HepG2 (cell line): ENCODE measurements around the gene CADM2. TPM values are rescaled to one million over a fixed set of nuclear protein-coding genes. Genes with fewer than 3 reads are reported as not detected.

Experiments
- ATAC-seq: fragments of 200-7000 bp; cut with Tn5 transposase; 3 replicates; pipeline ENCODE4 v1.9.1; 2020; ENCODE audit warnings: mild to moderate bottlenecking, moderate library complexity
- BruUV-seq: library from RNA; stranded (reverse); fragments of 400-500 nt; replicated peaks from 2 replicates; lab custom pipeline; 2021; lab: Mats Ljungman, UMichigan
- CTCF ChIA-PET: fragments of 300-600 bp; formaldehyde crosslinking; extraction: SDS; loops from one replicate; lab custom pipeline; 2021; ENCODE audit warnings: low total read pairs, inconsistent platforms, low intra/inter-chr PET ratio; lab: Yijun Ruan, JAX
- POLR2A ChIA-PET: fragments of 350-600 bp; sonication (Branson Sonifier 250); formaldehyde crosslinking; loops from one replicate; lab custom pipeline; 2020; ENCODE audit warnings: antibody characterized with exemption, inconsistent platforms; lab: Yijun Ruan, JAX
- DNase-seq: peaks from one replicate; pipeline ENCODE4 v3.0.0-alpha.2; 2015; ENCODE audit warnings: low spot score
- FAIRE-seq: peaks from 3 replicates; lab custom pipeline; 2011; peaks lifted over from hg19 to GRCh38; lab: Jason Lieb, UNC
- H2AFZ ChIP-seq: one replicate; pipeline ENCODE4 v1.6.1; 2011; ENCODE audit warnings: low read length, inconsistent platforms
- H3K27ac ChIP-seq: fragments of 300-600 bp; 3 replicates; pipeline ENCODE4 v1.8.0; 2011; ENCODE audit warnings: mixed run types, mild to moderate bottlenecking, mixed read lengths, low read length, inconsistent platforms; ENCODE audit not compliant: insufficient read depth; ENCODE audit errors: extremely low read length
- H3K27me3 ChIP-seq, 2 experiments: fragments of 200-600 bp in 1 of 2; 2 replicates in 1 of 2; 3 replicates in 1 of 2; pipeline versions ENCODE4 v1.6.0 to v1.8.0; 2011; ENCODE audit warnings: low read length in 2 of 2, mild to moderate bottlenecking in 2 of 2, moderate library complexity in 2 of 2, inconsistent platforms in 1 of 2; ENCODE audit not compliant: insufficient read depth in 2 of 2, control insufficient read depth in 1 of 2
- H3K36me3 ChIP-seq, 2 experiments: fragments of 200-600 bp in 1 of 2; replicated peaks in 1 of 2; 2 replicates in 1 of 2; 3 replicates in 1 of 2; pipeline versions ENCODE4 v1.5.1 to v1.8.0; 2011; ENCODE audit warnings: low read length in 2 of 2, inconsistent platforms in 1 of 2; ENCODE audit not compliant: insufficient read depth in 2 of 2, control insufficient read depth in 1 of 2
- H3K4me1 ChIP-seq: 2 replicates; pipeline ENCODE4 v1.5.1; 2012; ENCODE audit warnings: low read length, inconsistent platforms; ENCODE audit not compliant: insufficient read depth
- H3K4me2 ChIP-seq: 2 replicates; pipeline ENCODE4 v1.6.0; 2011; ENCODE audit warnings: low read depth, low read length, inconsistent platforms
- H3K4me3 ChIP-seq, 3 experiments: fragments of 200-600 bp in 1 of 3; sonication (generic), shearing (Covaris generic) in 1 of 3; replicated peaks in 1 of 3; 2 replicates each; pipeline ENCODE4 v1.5.1; 2011 to 2016; ENCODE audit warnings: low read length in 3 of 3, inconsistent platforms in 2 of 3, low read depth in 2 of 3, mild to moderate bottlenecking in 2 of 3, control low read depth in 1 of 3, mixed read lengths in 1 of 3; ENCODE audit not compliant: insufficient read depth in 1 of 3
- H3K79me2 ChIP-seq: one replicate; pipeline ENCODE4 v1.6.1; 2011; ENCODE audit warnings: low read length, inconsistent platforms; ENCODE audit not compliant: insufficient read depth
- H3K9ac ChIP-seq: 2 replicates; pipeline ENCODE4 v1.6.0; 2011; ENCODE audit warnings: mild to moderate bottlenecking, low read depth, low read length, inconsistent platforms; ENCODE audit not compliant: insufficient read depth
- H3K9me3 ChIP-seq: 2 replicates; pipeline ENCODE4 v1.5.1; 2012; ENCODE audit warnings: mild to moderate bottlenecking, low read length
- H4K20me1 ChIP-seq: 2 replicates; pipeline ENCODE4 v1.6.0; 2011; ENCODE audit warnings: inconsistent platforms, mild to moderate bottlenecking, low read length, moderate library complexity; ENCODE audit not compliant: insufficient read depth
- ERF ChIP-seq: IDR thresholded peaks from 2 replicates; pipeline ENCODE4 v1.6.1; 2018; ENCODE audit warnings: missing biosample characterization, missing genetic modification reagents
- KDM5A ChIP-seq: fragments of 200-600 bp; sonication (generic); IDR thresholded peaks from 2 replicates; pipeline ENCODE4 v1.7.0; 2018; ENCODE audit warnings: antibody characterized with exemption, mild to moderate bottlenecking, low read length, borderline replicate concordance
- NR2C2 ChIP-seq: sonication (generic); formaldehyde crosslinking; IDR thresholded peaks from 2 replicates; pipeline ENCODE4 v1.4.0; 2020; ENCODE audit warnings: missing genetic modification reagents, mild to moderate bottlenecking, moderate library complexity, borderline replicate concordance
- NR3C1 ChIP-seq: sonication (generic); formaldehyde crosslinking; IDR thresholded peaks from 2 replicates; pipeline ENCODE4 v1.4.0; 2020; ENCODE audit warnings: missing genetic modification reagents
- PAX8 ChIP-seq: sonication (generic); formaldehyde crosslinking; IDR thresholded peaks from 2 replicates; pipeline ENCODE4 v1.8.0; 2022; ENCODE audit warnings: mild to moderate bottlenecking, missing genetic modification reagents, borderline replicate concordance
- POLR2A ChIP-seq, 2 experiments: IDR thresholded peaks; 2 replicates each; pipeline ENCODE4 v1.6.1; 2011; ENCODE audit warnings: low read depth in 2 of 2, low read length in 2 of 2, mild to moderate bottlenecking in 1 of 2, moderate library complexity in 1 of 2; ENCODE audit not compliant: insufficient read depth in 1 of 2
- SNAI1 ChIP-seq: sonication (generic); formaldehyde crosslinking; IDR thresholded peaks from 2 replicates; pipeline ENCODE4 v1.5.0; 2020; ENCODE audit warnings: mild to moderate bottlenecking, missing genetic modification reagents, borderline replicate concordance
- ZNF451 ChIP-seq: sonication (generic); formaldehyde crosslinking; IDR thresholded peaks from 2 replicates; pipeline ENCODE4 v1.5.0; 2020; ENCODE audit warnings: mild to moderate bottlenecking, missing genetic modification reagents
- ZNF484 ChIP-seq: sonication (generic); formaldehyde crosslinking; IDR thresholded peaks from 2 replicates; pipeline ENCODE4 v1.5.1; 2020; ENCODE audit warnings: mild to moderate bottlenecking, low read depth, missing genetic modification reagents, borderline replicate concordance
- whole genome bisulfite sequencing: methylation state at CpG from one replicate; pipeline ENCODE4 v1.1.6; 2017; ENCODE audit warnings: low lambda C conversion rate; 5-methylcytosine and 5-hydroxymethylcytosine counted together
- in situ Hi-C: cut with HindIII; loops from 2 replicates; pipeline ENCODE4 v1.10.0; 2017; ENCODE audit warnings: low pct_unique_long_range_greater_than_20kb; ENCODE audit not compliant: extremely low pct_ligation_motif_present
- intact Hi-C: fragments of 100-400 bp; cut with micrococcal nuclease; formaldehyde crosslinking; loops from one replicate; pipeline ENCODE4 v1.10.0; 2022; ENCODE audit not compliant: unreplicated experiment
- polyA plus RNA-seq, 8 experiments: library from polyadenylated mRNA; depleted of rRNA in 3 of 8; stranded (reverse) in 7 of 8; unstranded in 1 of 8; fragments of >200 nt; fragmentation: Illumina TruSeq in 4 of 8; extraction: Trizol in 4 of 8; gene quantifications; 2 replicates each; pipeline versions ENCODE4 v1.2.1 to v1.2.3, GENCODE V29; 2011 to 2016; ENCODE audit warnings: low read depth in 4 of 8, missing spikeins in 1 of 8, mixed read lengths in 1 of 8; ENCODE audit not compliant: insufficient read depth in 1 of 8
- total RNA-seq, 5 experiments: library from RNA; depleted of rRNA; stranded (reverse); fragments of >200 nt; fragmentation: Illumina TruSeq; extraction: Trizol; gene quantifications; 2 replicates each; pipeline ENCODE4 v1.2.3, GENCODE V29; 2016; ENCODE audit warnings: low read depth in 1 of 5
- TF ChIP-seq, protein P1 (sequence below): sonication (generic); formaldehyde crosslinking; IDR thresholded peaks from 2 replicates; pipeline ENCODE4 v1.4.0; 2020; ENCODE audit warnings: missing genetic modification reagents
- TF ChIP-seq, protein P2 (sequence below): sonication (generic); formaldehyde crosslinking; IDR thresholded peaks from 2 replicates; pipeline ENCODE4 v1.4.0; 2020; ENCODE audit warnings: mild to moderate bottlenecking, missing genetic modification reagents
- TF ChIP-seq, protein P3 (sequence below): sonication (generic); formaldehyde crosslinking; IDR thresholded peaks from 2 replicates; pipeline ENCODE4 v1.9.0; 2021; ENCODE audit warnings: missing genetic modification reagents, mild to moderate bottlenecking, borderline replicate concordance

The CADM2 gene
- total and polyA plus RNA-seq, 2 of the 13 experiments (the other 11 are each of a cell fraction or from before 2014, with no cell fraction given), result not detected

DNA sequence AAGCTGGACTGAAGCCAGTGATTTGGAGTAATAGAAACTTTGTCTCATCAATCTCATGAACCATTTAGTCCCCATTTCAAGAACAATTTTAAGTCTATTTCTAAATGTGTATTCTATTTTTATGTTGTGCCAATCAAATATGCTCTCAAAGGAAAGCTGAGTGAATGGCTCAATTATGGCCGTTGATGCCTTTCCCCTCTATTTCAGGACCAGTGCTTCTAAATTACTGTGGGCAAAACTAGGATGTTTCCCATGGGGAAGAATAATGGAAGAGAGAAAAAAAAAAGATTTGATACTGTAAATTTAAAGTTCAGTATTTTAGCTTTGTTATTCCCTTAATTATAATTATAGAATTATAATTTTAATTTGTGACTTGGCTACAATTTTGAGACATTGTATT, 110.1 kb downstream of the CADM2 start:
- Histone ChIP-seq H3K4me2 (no peak overlapping the region), H3K79me2 (no peaks in the 10 kb centered on the region), H2AFZ (no peak overlapping the region), H3K27me3 (no peaks in the 10 kb centered on the region), H3K36me3 (no peaks in the 10 kb centered on the region), H3K9ac (no peak overlapping the region), H3K9me3 (no peaks in the 10 kb centered on the region), H3K4me1 (no peaks in the 10 kb centered on the region), H3K4me3 (no peak overlapping the region), H3K27ac (no peak overlapping the region), H4K20me1 (no peaks in the 10 kb centered on the region)
- WGBS, result 8% methylated on average over 1 of the region's 1 CpG
- no TSS peak for BruUV-seq
- intact Hi-C loops, result no loop called here
- CTCF ChIA-PET, result no interaction called here
- POLR2A ChIA-PET, result no interaction called here
- TF ChIP-seq KDM5A, result no peak
- TF ChIP-seq PAX8 (CRISPR knock-in tag), result no peak
- TF ChIP-seq ERF (CRISPR knock-in tag), result no peak
- no peak for TF ChIP-seq POLR2A (IDR thresholded peaks at IDR 0.05; ENCODE audit: insufficient read depth in 1 of 2, low read depth in 2 of 2, low read length in 2 of 2)
- TF ChIP-seq NR3C1 (CRISPR knock-in tag), result no peak
- ATAC-seq (no peak), FAIRE-seq (no peak), DNase-seq (no peak)
- in situ Hi-C loops, result no loop called here

DNA sequence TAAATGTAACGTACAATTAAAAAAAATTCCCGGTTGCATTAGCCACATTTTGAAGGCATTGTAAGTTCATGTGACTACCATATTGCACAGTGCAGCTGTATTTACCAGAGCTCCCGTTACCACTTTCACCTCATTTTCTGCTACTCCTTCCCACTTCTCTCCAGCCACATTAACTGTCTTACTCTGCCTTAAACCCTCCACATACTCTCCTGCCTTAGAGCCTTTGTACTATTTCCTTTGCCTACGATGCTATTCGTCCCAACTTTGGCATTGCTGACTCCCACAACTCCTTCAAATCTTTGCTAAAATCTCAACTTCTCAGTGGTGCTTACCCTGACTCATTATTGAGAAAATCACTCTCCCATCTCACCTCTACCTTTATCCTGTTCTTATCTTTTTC, 115.2 kb downstream of the CADM2 start:
- BruUV-seq, result no TSS peak
- H3K36me3 ChIP-seq, result no peaks in the 10 kb centered on the region
- H3K4me1 ChIP-seq, result no peaks in the 10 kb centered on the region
- no peak overlapping the region for H3K9ac ChIP-seq
- no peaks in the 10 kb centered on the region for H3K79me2 ChIP-seq
- POLR2A ChIA-PET, result no interaction called here
- H3K4me2 ChIP-seq, result no peak overlapping the region
- no peak overlapping the region for H2AFZ ChIP-seq
- 5% methylated on average over 5 of the region's 5 CpGs for WGBS
- no peak for ATAC-seq
- CTCF ChIA-PET, result no interaction called here
- no peaks in the 10 kb centered on the region for H3K9me3 ChIP-seq
- H3K27me3 ChIP-seq, result no peaks in the 10 kb centered on the region
- intact Hi-C loops, result no loop called here
- no peak for FAIRE-seq
- no peak overlapping the region for H3K27ac ChIP-seq
- no peak overlapping the region for H3K4me3 ChIP-seq
- no peak for DNase-seq
- no peaks in the 10 kb centered on the region for H4K20me1 ChIP-seq
- in situ Hi-C loops, result no loop called here
- TF ChIP-seq ZNF484 (CRISPR knock-in tag) (no peak), ZNF451 (CRISPR knock-in tag) (no peak), NR2C2 (CRISPR knock-in tag) (no peak), SNAI1 (CRISPR knock-in tag) (no peak)
- TF ChIP-seq, protein P1, sequence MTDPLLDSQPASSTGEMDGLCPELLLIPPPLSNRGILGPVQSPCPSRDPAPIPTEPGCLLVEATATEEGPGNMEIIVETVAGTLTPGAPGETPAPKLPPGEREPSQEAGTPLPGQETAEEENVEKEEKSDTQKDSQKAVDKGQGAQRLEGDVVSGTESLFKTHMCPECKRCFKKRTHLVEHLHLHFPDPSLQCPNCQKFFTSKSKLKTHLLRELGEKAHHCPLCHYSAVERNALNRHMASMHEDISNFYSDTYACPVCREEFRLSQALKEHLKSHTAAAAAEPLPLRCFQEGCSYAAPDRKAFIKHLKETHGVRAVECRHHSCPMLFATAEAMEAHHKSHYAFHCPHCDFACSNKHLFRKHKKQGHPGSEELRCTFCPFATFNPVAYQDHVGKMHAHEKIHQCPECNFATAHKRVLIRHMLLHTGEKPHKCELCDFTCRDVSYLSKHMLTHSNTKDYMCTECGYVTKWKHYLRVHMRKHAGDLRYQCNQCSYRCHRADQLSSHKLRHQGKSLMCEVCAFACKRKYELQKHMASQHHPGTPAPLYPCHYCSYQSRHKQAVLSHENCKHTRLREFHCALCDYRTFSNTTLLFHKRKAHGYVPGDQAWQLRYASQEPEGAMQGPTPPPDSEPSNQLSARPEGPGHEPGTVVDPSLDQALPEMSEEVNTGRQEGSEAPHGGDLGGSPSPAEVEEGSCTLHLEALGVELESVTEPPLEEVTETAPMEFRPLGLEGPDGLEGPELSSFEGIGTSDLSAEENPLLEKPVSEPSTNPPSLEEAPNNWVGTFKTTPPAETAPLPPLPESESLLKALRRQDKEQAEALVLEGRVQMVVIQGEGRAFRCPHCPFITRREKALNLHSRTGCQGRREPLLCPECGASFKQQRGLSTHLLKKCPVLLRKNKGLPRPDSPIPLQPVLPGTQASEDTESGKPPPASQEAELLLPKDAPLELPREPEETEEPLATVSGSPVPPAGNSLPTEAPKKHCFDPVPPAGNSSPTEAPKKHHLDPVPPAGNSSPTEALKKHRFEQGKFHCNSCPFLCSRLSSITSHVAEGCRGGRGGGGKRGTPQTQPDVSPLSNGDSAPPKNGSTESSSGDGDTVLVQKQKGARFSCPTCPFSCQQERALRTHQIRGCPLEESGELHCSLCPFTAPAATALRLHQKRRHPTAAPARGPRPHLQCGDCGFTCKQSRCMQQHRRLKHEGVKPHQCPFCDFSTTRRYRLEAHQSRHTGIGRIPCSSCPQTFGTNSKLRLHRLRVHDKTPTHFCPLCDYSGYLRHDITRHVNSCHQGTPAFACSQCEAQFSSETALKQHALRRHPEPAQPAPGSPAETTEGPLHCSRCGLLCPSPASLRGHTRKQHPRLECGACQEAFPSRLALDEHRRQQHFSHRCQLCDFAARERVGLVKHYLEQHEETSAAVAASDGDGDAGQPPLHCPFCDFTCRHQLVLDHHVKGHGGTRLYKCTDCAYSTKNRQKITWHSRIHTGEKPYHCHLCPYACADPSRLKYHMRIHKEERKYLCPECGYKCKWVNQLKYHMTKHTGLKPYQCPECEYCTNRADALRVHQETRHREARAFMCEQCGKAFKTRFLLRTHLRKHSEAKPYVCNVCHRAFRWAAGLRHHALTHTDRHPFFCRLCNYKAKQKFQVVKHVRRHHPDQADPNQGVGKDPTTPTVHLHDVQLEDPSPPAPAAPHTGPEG (CRISPR knock-in tag), result no peak
- TF ChIP-seq, protein P2, sequence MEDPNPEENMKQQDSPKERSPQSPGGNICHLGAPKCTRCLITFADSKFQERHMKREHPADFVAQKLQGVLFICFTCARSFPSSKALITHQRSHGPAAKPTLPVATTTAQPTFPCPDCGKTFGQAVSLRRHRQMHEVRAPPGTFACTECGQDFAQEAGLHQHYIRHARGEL (CRISPR knock-in tag), result no peak
- TF ChIP-seq, protein P3, sequence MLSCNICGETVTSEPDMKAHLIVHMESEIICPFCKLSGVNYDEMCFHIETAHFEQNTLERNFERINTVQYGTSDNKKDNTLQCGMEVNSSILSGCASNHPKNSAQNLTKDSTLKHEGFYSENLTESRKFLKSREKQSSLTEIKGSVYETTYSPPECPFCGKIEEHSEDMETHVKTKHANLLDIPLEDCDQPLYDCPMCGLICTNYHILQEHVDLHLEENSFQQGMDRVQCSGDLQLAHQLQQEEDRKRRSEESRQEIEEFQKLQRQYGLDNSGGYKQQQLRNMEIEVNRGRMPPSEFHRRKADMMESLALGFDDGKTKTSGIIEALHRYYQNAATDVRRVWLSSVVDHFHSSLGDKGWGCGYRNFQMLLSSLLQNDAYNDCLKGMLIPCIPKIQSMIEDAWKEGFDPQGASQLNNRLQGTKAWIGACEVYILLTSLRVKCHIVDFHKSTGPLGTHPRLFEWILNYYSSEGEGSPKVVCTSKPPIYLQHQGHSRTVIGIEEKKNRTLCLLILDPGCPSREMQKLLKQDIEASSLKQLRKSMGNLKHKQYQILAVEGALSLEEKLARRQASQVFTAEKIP (CRISPR knock-in tag), result no peak
